ENCODE data around the gene SECISBP2. TPM values are rescaled to one million over a fixed set of nuclear protein-coding genes. Genes with fewer than 3 reads are reported as not detected.
A peak's percentile ranks its signal among the peaks of the same experiment; 100 is the strongest.

Gene SECISBP2
- total and polyA plus RNA-seq, 2 donors (not counting 1 experiment from before 2014, with no cell fraction given) = 56.6 to 124 TPM

- no peaks in the 10 kb centered on the region for H3K27me3 ChIP-seq (replicated peaks in 1 of 4; ENCODE audit: control extremely low read depth in 1 of 4, control insufficient read depth in 3 of 4, insufficient read depth in 4 of 4, low read length in 3 of 4)
- H3K4me2 ChIP-seq (replicated peaks; ENCODE audit: low read depth, low read length, poor library complexity, severe bottlenecking) = peak within 1 kb of the TSS; percentile 84
- peak within 1 kb of the TSS; percentile 76 to 82 (median 80) for H3K4me3 ChIP-seq (ENCODE audit: control extremely low read depth in 1 of 5, extremely low read depth in 1 of 5, insufficient read depth in 1 of 5, low read depth in 2 of 5, low read length in 4 of 5)
- Mint-ChIP-seq H3K27me3 (no peaks in the 10 kb centered on the region), H3K9me3 (ENCODE audit: insufficient read depth) (no peaks in the 10 kb centered on the region), H3K4me3 (peak within 1 kb of the TSS; percentile 89), H3K27ac (peak within 1 kb of the TSS; percentile 100), H3K4me1 (peaks cover 43% of the 10 kb centered on the region)
- DNase-seq (peak; percentile 100), ATAC-seq (ENCODE audit: low read depth) (peak; percentile 90)
- POLR2A ChIA-PET = interaction anchor here (0.6 to 1.2 kb wide), 3 partner anchors 8 to 689 kb away, joined by 3 to 5 read pairs (median 4); partner anchors contain the start of gene SECISBP2
- H3K9me3 ChIP-seq (ENCODE audit: control extremely low read depth in 1 of 3, control insufficient read depth in 2 of 3, insufficient read depth in 1 of 3, low read length in 2 of 3) = no peaks in the 10 kb centered on the region
- peaks cover 0 to 3% of the 10 kb centered on the region in 2 experiments for H3K36me3 ChIP-seq (replicated peaks in 1 of 2; ENCODE audit: control extremely low read depth in 1 of 2, control insufficient read depth in 1 of 2, extremely low read depth in 1 of 2, insufficient read depth in 2 of 2, low read length in 1 of 2)
- intact Hi-C loops (cut with micrococcal nuclease) = loop anchor here (1.0 kb wide), 1 partner anchor 8 kb away; the partner anchor contains the start of gene SECISBP2
- WGBS (ENCODE audit: insufficient coverage) = under 1% methylated on average over 86 of the region's 86 CpGs
- CTCF ChIA-PET = no interaction called here
- H3K79me2 ChIP-seq (ENCODE audit: control insufficient read depth, insufficient read depth, low read length) = peaks cover 42% of the 10 kb centered on the region
- no peak for TF ChIP-seq EZH2 (IDR thresholded peaks at IDR 0.05; ENCODE audit: borderline replicate concordance, insufficient read depth, low read depth, low read length, poor library complexity, severe bottlenecking)
- TF ChIP-seq CTCF (IDR thresholded peaks at IDR 0.05) = no peak
- peak within 1 kb of the TSS; percentile 94 for H3K9ac ChIP-seq (ENCODE audit: low read length)
- peaks cover 28% of the 10 kb centered on the region in 2 donors for H3K4me1 ChIP-seq (ENCODE audit: control insufficient read depth in 2 of 2, insufficient read depth in 2 of 2, low read length in 2 of 2)
- peak within 1 kb of the TSS; percentile 70 for H2AFZ ChIP-seq (ENCODE audit: insufficient read depth, low read depth, low read length, poor library complexity, severe bottlenecking)
- H4K20me1 ChIP-seq (ENCODE audit: control insufficient read depth, insufficient read depth, low read length, poor library complexity, severe bottlenecking) = no peaks in the 10 kb centered on the region
- H3K27ac ChIP-seq (ENCODE audit: low read length in 2 of 2) = peak within 1 kb of the TSS; percentile 99 to 100
These were observed 7.6 kb upstream of the SECISBP2 start, which contains the start of gene CKS2 for GRCh38 chr9:89310475-89311345. Gene CKS2, plus strand, starts transcription at chr9:89311195. Its CDS starts 98 bp downstream, at chr9:89311293.
